ENCODE data around the gene LYPD1. TPM values are rescaled to one million over a fixed set of nuclear protein-coding genes. Genes with fewer than 3 reads are reported as not detected.

The LYPD1 gene
- total and polyA plus RNA-seq, 2 of the 4 experiments (the other 2 are of a cell fraction) = 66.1 to 87.6 TPM

GRCh38 chr2:132597831-132598230 is 72.2 kb downstream of the LYPD1 start:
- Histone ChIP-seq H4K8ac (ENCODE audit: low read depth in 2 of 2, low read length in 2 of 2) (no peak overlapping the region), H3K9me3 (ENCODE audit: control insufficient read depth, insufficient read depth, low read length) (peaks cover 4% of the 10 kb centered on the region; the same call in 1 of the 2 replicates), H2AK5ac (ENCODE audit: low read depth, low read length) (no peak overlapping the region), H4K20me1 (ENCODE audit: insufficient read depth, low read length) (no peaks in the 10 kb centered on the region; the same call in 1 of the 2 replicates), H4K91ac (ENCODE audit: insufficient read depth, low read depth, low read length) (no peak overlapping the region), H3K4me2 (ENCODE audit: low read depth, low read length) (no peak overlapping the region), H3K27ac (ENCODE audit: insufficient read depth, low read length) (no peak overlapping the region), H3K4me3 (ENCODE audit: insufficient read depth, low read depth, low read length) (no peak overlapping the region), H3K23ac (ENCODE audit: low read depth, low read length) (no peak overlapping the region), H3K9ac (ENCODE audit: low read depth, low read length) (no peak overlapping the region), H2AFZ (replicated peaks; ENCODE audit: low read length, poor library complexity) (no peak overlapping the region), H2BK120ac (ENCODE audit: low read depth, low read length) (no peak overlapping the region), H3K56ac (ENCODE audit: extremely low read depth, insufficient read depth, low read length) (no peak overlapping the region), H3K27me3 (ENCODE audit: control insufficient read depth, insufficient read depth, low read length) (peaks cover 22% of the 10 kb centered on the region), H3K14ac (replicated peaks; ENCODE audit: low read depth, low read length) (no peak overlapping the region), H3K4ac (ENCODE audit: low read depth, low read length) (no peak overlapping the region), H3K36me3 (ENCODE audit: control insufficient read depth, insufficient read depth, low read length) (no peaks in the 10 kb centered on the region), H2AK9ac (replicated peaks; ENCODE audit: low read depth, low read length, poor library complexity) (no peak overlapping the region), H3K4me1 (ENCODE audit: control insufficient read depth, insufficient read depth, low read length) (no peaks in the 10 kb centered on the region), H2BK5ac (ENCODE audit: low read depth, low read length, poor library complexity, severe bottlenecking) (no peak overlapping the region), H2BK15ac (ENCODE audit: low read depth, low read length) (no peak overlapping the region), H4K5ac (ENCODE audit: low read depth, low read length) (no peak overlapping the region), H3K18ac (ENCODE audit: low read depth, low read length) (no peak overlapping the region), H3K9me1 (ENCODE audit: insufficient read depth, low read length) (no peaks in the 10 kb centered on the region), H3K79me1 (ENCODE audit: low read depth in 1 of 2, low read length in 2 of 2) (no peaks in the 10 kb centered on the region), H2BK20ac (ENCODE audit: low read depth, low read length) (no peak overlapping the region)
- intact Hi-C loops (cut with micrococcal nuclease) (no loop called here), in situ Hi-C loops (cut with MboI; ENCODE audit: low sequenced_read_pairs) (no loop called here), dilution Hi-C loops (cut with HindIII; ENCODE audit: low sequenced_read_pairs, unreplicated experiment) (no loop called here)
- BruUV-seq (replicated peaks) = no TSS peak
- no peak for ATAC-seq (ENCODE audit: low read depth)
- no CpG with 5 or more reads among the region's 1 CpG for WGBS, 2 experiments (ENCODE audit: extremely low coverage in 2 of 2, insufficient read length in 1 of 2)
- POLR2A ChIA-PET (ENCODE audit: unreplicated experiment) = no interaction called here
- no peak for DNase-seq
- TF ChIP-seq CEBPB (IDR thresholded peaks at IDR 0.05; ENCODE audit: low read depth, low read length) (no peak), RCOR1 (IDR thresholded peaks at IDR 0.05; ENCODE audit: insufficient replicate concordance, low read length) (no peak), FOS (IDR thresholded peaks at IDR 0.05; ENCODE audit: low read depth, low read length) (no peak), ELK1 (IDR thresholded peaks at IDR 0.05; ENCODE audit: borderline replicate concordance, low read depth, low read length) (no peak), RAD21 (IDR thresholded peaks at IDR 0.05; ENCODE audit: low read length) (no peak), SMC3 (IDR thresholded peaks at IDR 0.05; ENCODE audit: low read depth, low read length) (no peak), MXI1 (IDR thresholded peaks at IDR 0.05; ENCODE audit: borderline replicate concordance, low read depth, low read length) (no peak), USF2 (IDR thresholded peaks at IDR 0.05; ENCODE audit: low read depth, low read length) (no peak), CHD1 (IDR thresholded peaks at IDR 0.05; ENCODE audit: low read depth, low read length) (no peak), POLR2A (IDR thresholded peaks at IDR 0.05; ENCODE audit: low read depth, low read length) (no peak), MAFK (IDR thresholded peaks at IDR 0.05; ENCODE audit: low read depth, low read length) (no peak)
- CTCF ChIA-PET = interaction anchor here (0.6 kb wide), 1 partner anchor 844 kb away, joined by 3 read pairs; no protein-coding TSS in a partner anchor

Data from IMR-90 (cell line).